ENCODE measurements around the gene DCAF6. TPM values are rescaled to one million over a fixed set of nuclear protein-coding genes. Genes with fewer than 3 reads are reported as not detected.
"Not testable (repeated sequence)": the region's sequence is repeated elsewhere in the genome, so short reads cannot be mapped to it uniquely, and the experiment has no call there.

Gene DCAF6
- 66.2 TPM for polyA plus RNA-seq (2012; ENCODE audit: insufficient read depth, insufficient read length, low read depth)

GRCh38 chr1:167936068-167936929 is at the start of gene DCAF6:
DCAF6 (plus strand) TSS chr1:167936683; CDS start chr1:167936912, 229 bp downstream.
- no peaks in the 10 kb centered on the region for H3K36me3 ChIP-seq
- no peak for TF ChIP-seq CTCF (IDR thresholded peaks at IDR 0.05; ENCODE audit: low read depth, low read length)
- no peaks in the 10 kb centered on the region for H3K27me3 ChIP-seq
- H3K4me3 ChIP-seq (ENCODE audit: low read depth, low read length), result peak within 1 kb of the TSS; percentile 93
- peaks cover 3% of the 10 kb centered on the region; the same call in 1 of the 2 replicates for H3K4me1 ChIP-seq
- H3K9me3 ChIP-seq, result no peaks in the 10 kb centered on the region
- DNase-seq, result peak; percentile 98

GRCh38 chr1:167887187-167887586 is 49.3 kb upstream of the DCAF6 start:
- H3K9me3 ChIP-seq; H3K27me3 ChIP-seq; H3K4me1 ChIP-seq; H3K4me3 ChIP-seq (ENCODE audit: low read depth, low read length); H3K36me3 ChIP-seq; DNase-seq: not testable (repeated sequence)

- H3K4me3 ChIP-seq (ENCODE audit: low read depth, low read length), result no peak overlapping the region
- DNase-seq, result no peak
- TF ChIP-seq CTCF (IDR thresholded peaks at IDR 0.05; ENCODE audit: low read depth, low read length), result no peak
- H3K4me1 ChIP-seq, result no peaks in the 10 kb centered on the region
- H3K27me3 ChIP-seq, result no peaks in the 10 kb centered on the region
- H3K9me3 ChIP-seq, result no peaks in the 10 kb centered on the region
- no peaks in the 10 kb centered on the region for H3K36me3 ChIP-seq
Observed at GRCh38 chr1:167890400-167890799, 46.1 kb upstream of the DCAF6 start.

GRCh38 chr1:167893798-167894197 is 42.7 kb upstream of the DCAF6 start:
- Histone ChIP-seq H3K27me3 (no peaks in the 10 kb centered on the region), H3K36me3 (no peaks in the 10 kb centered on the region), H3K4me3 (ENCODE audit: low read depth, low read length) (no peak overlapping the region), H3K4me1 (no peaks in the 10 kb centered on the region), H3K9me3 (no peaks in the 10 kb centered on the region)
- no peak for TF ChIP-seq CTCF (IDR thresholded peaks at IDR 0.05; ENCODE audit: low read depth, low read length)
- DNase-seq, result no peak

- TF ChIP-seq CTCF (IDR thresholded peaks at IDR 0.05; ENCODE audit: low read depth, low read length), result no peak
- no peak for DNase-seq
Observed at GRCh38 chr1:167898578-167899222, 37.8 kb upstream of the DCAF6 start.

GRCh38 chr1:167899253-167899681 is 37.2 kb upstream of the DCAF6 start:
- H3K4me3 ChIP-seq (ENCODE audit: low read depth, low read length), result no peak overlapping the region
- no peaks in the 10 kb centered on the region for H3K4me1 ChIP-seq
- no peaks in the 10 kb centered on the region for H3K36me3 ChIP-seq
- no peak for TF ChIP-seq CTCF (IDR thresholded peaks at IDR 0.05; ENCODE audit: low read depth, low read length)
- H3K9me3 ChIP-seq, result no peaks in the 10 kb centered on the region
- H3K27me3 ChIP-seq, result no peaks in the 10 kb centered on the region
- no peak for DNase-seq

More at GRCh38 chr1:167898578-167899222, 37.8 kb upstream of the DCAF6 start:
- Histone ChIP-seq H3K27me3 (no peaks in the 10 kb centered on the region), H3K9me3 (no peaks in the 10 kb centered on the region), H3K4me1 (no peaks in the 10 kb centered on the region), H3K4me3 (ENCODE audit: low read depth, low read length) (no peak overlapping the region), H3K36me3 (no peaks in the 10 kb centered on the region)

Data from BE2C (cell line).